DND-41 (cell line): ENCODE measurements around the gene LIMS2.

Experiments
- ATAC-seq: fragments of 200-7000 bp; cut with Tn5 transposase; 3 replicates; pipeline ENCODE4 v1.9.1; 2021; ENCODE audit warnings: low read depth; ENCODE audit not compliant: insufficient read depth
- DNase-seq: peaks from one replicate; pipeline ENCODE4 v3.0.0-alpha.2; 2020
- H2AFZ ChIP-seq: 2 replicates; pipeline ENCODE4 v1.6.0; 2012; ENCODE audit warnings: low read depth, low read length
- H3K27ac ChIP-seq: 2 replicates; pipeline ENCODE4 v1.5.1; 2012; ENCODE audit warnings: low read length, inconsistent platforms
- H3K27me3 ChIP-seq: fragments of 200-600 bp; sonication (generic); 2 replicates; pipeline ENCODE4 v1.6.0; 2012; ENCODE audit warnings: low read length, mild to moderate bottlenecking, inconsistent platforms; ENCODE audit not compliant: insufficient read depth, poor library complexity
- H3K36me3 ChIP-seq: 2 replicates; pipeline ENCODE4 v1.5.1; 2012; ENCODE audit warnings: low read length, inconsistent platforms; ENCODE audit not compliant: insufficient read depth
- H3K4me1 ChIP-seq: 2 replicates; pipeline ENCODE4 v1.5.1; 2012; ENCODE audit warnings: mild to moderate bottlenecking, low read length; ENCODE audit not compliant: insufficient read depth
- H3K4me2 ChIP-seq: 2 replicates; pipeline ENCODE4 v1.6.0; 2012; ENCODE audit warnings: mild to moderate bottlenecking, moderate library complexity, low read length, inconsistent platforms; ENCODE audit not compliant: insufficient read depth
- H3K4me3 ChIP-seq, 2 experiments: fragments of 200-600 bp in 1 of 2; shearing (Covaris generic) in 1 of 2; 2 replicates each; pipeline ENCODE4 v1.5.1; 2012 to 2016; ENCODE audit warnings: inconsistent platforms in 2 of 2, low read length in 2 of 2, mild to moderate bottlenecking in 2 of 2, low read depth in 1 of 2, moderate library complexity in 1 of 2
- H3K79me2 ChIP-seq: 2 replicates; pipeline ENCODE4 v1.6.0; 2012; ENCODE audit warnings: low read length, inconsistent platforms; ENCODE audit not compliant: insufficient read depth
- H3K9ac ChIP-seq: 2 replicates; pipeline ENCODE4 v1.6.0; 2012; ENCODE audit warnings: low read depth, mild to moderate bottlenecking, inconsistent platforms, low read length, moderate library complexity
- H3K9me3 ChIP-seq: 2 replicates; pipeline ENCODE4 v1.5.1; 2012; ENCODE audit warnings: low read length, moderate library complexity, mild to moderate bottlenecking, inconsistent platforms; ENCODE audit not compliant: insufficient read depth, severe bottlenecking
- H4K20me1 ChIP-seq: 2 replicates; pipeline ENCODE4 v1.6.0; 2012; ENCODE audit warnings: low read length; ENCODE audit not compliant: insufficient read depth
- EZH2 ChIP-seq: IDR thresholded peaks from 3 replicates; pipeline ENCODE4 v1.6.1; 2012; ENCODE audit warnings: borderline replicate concordance, low read depth, mild to moderate bottlenecking, moderate library complexity, low read length, inconsistent platforms; ENCODE audit not compliant: severe bottlenecking
- TF ChIP-seq, protein P1 (sequence below): IDR thresholded peaks from 2 replicates; pipeline ENCODE4 v1.5.1; 2012; ENCODE audit warnings: borderline replicate concordance, low read length, moderate library complexity, mild to moderate bottlenecking; ENCODE audit not compliant: poor library complexity, severe bottlenecking; ENCODE audit errors: extremely low read depth

The LIMS2 gene

DNA sequence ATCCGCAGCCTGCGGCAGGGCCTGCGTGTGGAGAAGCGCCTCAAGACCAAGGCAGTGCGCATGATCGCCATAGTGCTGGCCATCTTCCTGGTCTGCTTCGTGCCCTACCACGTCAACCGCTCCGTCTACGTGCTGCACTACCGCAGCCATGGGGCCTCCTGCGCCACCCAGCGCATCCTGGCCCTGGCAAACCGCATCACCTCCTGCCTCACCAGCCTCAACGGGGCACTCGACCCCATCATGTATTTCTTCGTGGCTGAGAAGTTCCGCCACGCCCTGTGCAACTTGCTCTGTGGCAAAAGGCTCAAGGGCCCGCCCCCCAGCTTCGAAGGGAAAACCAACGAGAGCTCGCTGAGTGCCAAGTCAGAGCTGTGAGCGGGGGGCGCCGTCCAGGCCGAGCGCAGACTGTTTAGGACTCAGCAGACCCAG is 23.9 kb downstream of the LIMS2 start:
- H4K20me1 ChIP-seq = no peaks in the 10 kb centered on the region
- DNase-seq (no peak), ATAC-seq (no peak)
- TF ChIP-seq, protein P1, sequence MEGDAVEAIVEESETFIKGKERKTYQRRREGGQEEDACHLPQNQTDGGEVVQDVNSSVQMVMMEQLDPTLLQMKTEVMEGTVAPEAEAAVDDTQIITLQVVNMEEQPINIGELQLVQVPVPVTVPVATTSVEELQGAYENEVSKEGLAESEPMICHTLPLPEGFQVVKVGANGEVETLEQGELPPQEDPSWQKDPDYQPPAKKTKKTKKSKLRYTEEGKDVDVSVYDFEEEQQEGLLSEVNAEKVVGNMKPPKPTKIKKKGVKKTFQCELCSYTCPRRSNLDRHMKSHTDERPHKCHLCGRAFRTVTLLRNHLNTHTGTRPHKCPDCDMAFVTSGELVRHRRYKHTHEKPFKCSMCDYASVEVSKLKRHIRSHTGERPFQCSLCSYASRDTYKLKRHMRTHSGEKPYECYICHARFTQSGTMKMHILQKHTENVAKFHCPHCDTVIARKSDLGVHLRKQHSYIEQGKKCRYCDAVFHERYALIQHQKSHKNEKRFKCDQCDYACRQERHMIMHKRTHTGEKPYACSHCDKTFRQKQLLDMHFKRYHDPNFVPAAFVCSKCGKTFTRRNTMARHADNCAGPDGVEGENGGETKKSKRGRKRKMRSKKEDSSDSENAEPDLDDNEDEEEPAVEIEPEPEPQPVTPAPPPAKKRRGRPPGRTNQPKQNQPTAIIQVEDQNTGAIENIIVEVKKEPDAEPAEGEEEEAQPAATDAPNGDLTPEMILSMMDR = no peak
- TF ChIP-seq EZH2 = no peak
- peak overlapping the region; percentile 92; the same call in 1 of the 2 replicates for H3K27ac ChIP-seq
- no peaks in the 10 kb centered on the region for H3K36me3 ChIP-seq
- H2AFZ ChIP-seq = no peak overlapping the region
- no peaks in the 10 kb centered on the region for H3K27me3 ChIP-seq
- H3K9me3 ChIP-seq = no peaks in the 10 kb centered on the region
- H3K4me1 ChIP-seq = peaks cover 55% of the 10 kb centered on the region
- no peak overlapping the region for H3K4me2 ChIP-seq
- no peak overlapping the region for H3K4me3 ChIP-seq
- no peak overlapping the region for H3K9ac ChIP-seq
- H3K79me2 ChIP-seq = no peaks in the 10 kb centered on the region

DNA sequence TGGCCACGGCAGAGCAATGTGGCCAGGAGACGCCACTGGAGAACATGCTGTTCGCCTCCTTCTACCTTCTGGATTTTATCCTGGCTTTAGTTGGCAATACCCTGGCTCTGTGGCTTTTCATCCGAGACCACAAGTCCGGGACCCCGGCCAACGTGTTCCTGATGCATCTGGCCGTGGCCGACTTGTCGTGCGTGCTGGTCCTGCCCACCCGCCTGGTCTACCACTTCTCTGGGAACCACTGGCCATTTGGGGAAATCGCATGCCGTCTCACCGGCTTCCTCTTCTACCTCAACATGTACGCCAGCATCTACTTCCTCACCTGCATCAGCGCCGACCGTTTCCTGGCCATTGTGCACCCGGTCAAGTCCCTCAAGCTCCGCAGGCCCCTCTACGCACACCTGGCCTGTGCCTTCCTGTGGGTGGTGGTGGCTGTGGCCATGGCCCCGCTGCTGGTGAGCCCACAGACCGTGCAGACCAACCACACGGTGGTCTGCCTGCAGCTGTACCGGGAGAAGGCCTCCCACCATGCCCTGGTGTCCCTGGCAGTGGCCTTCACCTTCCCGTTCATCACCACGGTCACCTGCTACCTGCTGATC is 24.4 kb downstream of the LIMS2 start:
- H3K9ac ChIP-seq = no peak overlapping the region
- no peaks in the 10 kb centered on the region for H3K9me3 ChIP-seq
- ATAC-seq = no peak
- H3K4me3 ChIP-seq = no peak overlapping the region
- no peaks in the 10 kb centered on the region for H3K36me3 ChIP-seq
- H3K79me2 ChIP-seq = no peaks in the 10 kb centered on the region
- H4K20me1 ChIP-seq = no peaks in the 10 kb centered on the region
- H3K4me1 ChIP-seq = peaks cover 61% of the 10 kb centered on the region
- no peak overlapping the region for H3K4me2 ChIP-seq
- no peak overlapping the region for H2AFZ ChIP-seq
- H3K27me3 ChIP-seq = no peaks in the 10 kb centered on the region
- DNase-seq = no peak
- TF ChIP-seq EZH2 = no peak
- TF ChIP-seq, protein P1 = no peak
- peak overlapping the region; percentile 92 for H3K27ac ChIP-seq

DNA sequence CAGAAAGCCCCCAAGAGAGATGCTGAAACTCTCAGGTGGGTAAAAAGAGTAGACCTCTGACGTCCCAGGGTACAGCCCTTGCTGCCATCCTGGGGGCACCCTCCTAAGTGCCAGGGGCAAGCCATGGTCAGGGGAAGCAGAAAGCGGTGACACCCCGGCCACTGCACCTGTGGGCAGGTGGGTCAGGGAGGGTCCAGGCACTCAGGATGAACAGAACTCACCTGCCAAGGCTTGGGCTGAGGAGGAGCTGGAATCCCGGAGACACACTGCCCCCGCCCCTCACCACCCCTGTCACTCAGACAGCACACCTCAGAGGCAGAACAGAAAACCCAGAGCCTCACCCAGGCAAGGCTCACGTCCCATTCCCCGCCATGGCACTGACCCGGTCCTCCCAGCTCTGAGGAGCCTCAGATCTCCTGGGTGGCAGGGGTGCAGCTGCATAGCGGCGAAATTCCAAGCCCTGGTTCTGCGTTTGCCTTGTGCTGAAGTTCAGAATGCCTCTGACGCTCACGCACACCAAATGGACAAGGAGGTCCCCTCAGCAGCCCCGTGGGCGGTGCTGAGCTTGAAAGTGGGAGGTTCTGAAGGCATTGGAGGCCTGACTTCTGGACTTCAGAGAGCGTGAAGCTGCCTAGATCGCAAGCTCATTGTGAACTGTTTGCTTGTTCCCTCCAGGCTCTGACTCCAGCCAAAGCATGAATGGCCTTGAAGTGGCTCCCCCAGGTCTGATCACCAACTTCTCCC is 25.1 kb downstream of the LIMS2 start:
- no peak for DNase-seq
- peak overlapping the region; percentile 92 for H3K27ac ChIP-seq
- H3K4me1 ChIP-seq = peaks cover 62% of the 10 kb centered on the region
- H3K79me2 ChIP-seq = no peaks in the 10 kb centered on the region
- H3K36me3 ChIP-seq = no peaks in the 10 kb centered on the region
- peak overlapping the region; percentile 56 for H3K4me2 ChIP-seq
- no peak; the same call in 2 of the 3 replicates for ATAC-seq
- H2AFZ ChIP-seq = no peak overlapping the region; the same call in 1 of the 2 replicates
- H3K27me3 ChIP-seq = no peaks in the 10 kb centered on the region
- no peaks in the 10 kb centered on the region for H4K20me1 ChIP-seq
- H3K4me3 ChIP-seq = no peak overlapping the region
- TF ChIP-seq, protein P1 = no peak
- no peak for TF ChIP-seq EZH2
- no peaks in the 10 kb centered on the region for H3K9me3 ChIP-seq
- H3K9ac ChIP-seq = peak overlapping the region; percentile 51
